Measurements from ENCODE around the gene PPDPF. TPM values are rescaled to one million over a fixed set of nuclear protein-coding genes. Genes with fewer than 3 reads are reported as not detected.
A peak's percentile ranks its signal among the peaks of the same experiment; 100 is the strongest.

PPDPF gene
- total RNA-seq, 1 experiment from 2014 or later = 148 TPM

DNA sequence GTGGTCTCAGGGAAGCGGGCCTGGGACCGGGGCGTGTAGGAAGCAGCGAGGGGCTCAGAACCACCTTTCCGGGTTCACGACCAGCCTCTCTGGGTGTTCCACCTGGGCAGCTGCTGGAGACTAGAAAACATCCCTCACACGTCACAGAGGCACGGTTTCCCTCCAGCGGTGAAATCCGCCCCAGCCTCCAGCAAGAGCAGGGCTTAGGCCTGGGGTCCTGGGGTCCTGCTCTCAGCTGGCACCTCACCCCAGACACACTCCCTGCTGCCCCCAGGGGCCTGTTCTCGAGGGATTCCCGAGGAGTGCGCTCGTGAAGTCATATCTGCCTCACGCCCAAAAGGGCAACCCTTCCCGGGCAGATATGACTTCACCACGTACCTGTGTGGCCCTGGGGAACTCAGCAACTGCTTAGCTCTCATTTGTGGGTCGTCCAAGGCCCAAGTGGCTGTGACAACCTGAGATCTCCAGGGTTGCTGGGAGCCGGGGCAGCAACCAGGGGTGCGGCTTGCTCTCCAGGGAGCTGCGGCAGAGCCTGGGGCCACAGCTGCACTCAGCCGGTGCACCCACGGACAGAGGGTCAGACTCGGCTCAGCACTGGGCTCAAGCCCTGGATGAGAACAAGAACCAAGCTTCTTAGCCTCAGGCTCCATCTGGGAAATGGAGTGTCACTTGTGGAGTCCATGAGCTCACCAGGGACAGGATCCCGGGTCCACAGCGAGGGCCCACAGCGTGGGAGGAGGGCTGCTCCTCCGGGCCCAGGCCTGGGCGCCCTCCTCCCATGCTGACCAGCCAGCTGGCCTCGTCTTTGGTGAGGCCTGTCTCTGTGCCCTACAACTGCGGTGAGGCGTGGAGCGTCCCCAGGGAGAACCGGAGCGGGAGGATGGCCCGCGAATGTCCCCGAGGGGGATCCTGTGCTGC, 34.1 kb downstream of the PPDPF start:
- ChIA-PET CTCF (interaction anchor here (0.5 to 0.6 kb wide), 2 partner anchors 419 to 516 kb away, joined by 3 to 6 read pairs; no protein-coding TSS in a partner anchor), POLR2A (ENCODE audit: low non-redundant PET) (no interaction called here)
- Histone ChIP-seq H3K4me3 (ENCODE audit: low read depth, low read length, poor library complexity, severe bottlenecking) (peak overlapping the region; percentile 70), H3K9me3 (ENCODE audit: low read depth, low read length, poor library complexity, severe bottlenecking) (no peaks in the 10 kb centered on the region), H3K4me1 (ENCODE audit: insufficient read depth, low read length, poor library complexity, severe bottlenecking) (peaks cover 14% of the 10 kb centered on the region), H3K27ac (ENCODE audit: low read depth, low read length, poor library complexity, severe bottlenecking) (no peak overlapping the region), H3K27me3 (replicated peaks; ENCODE audit: insufficient read depth, low read depth, low read length, poor library complexity) (no peaks in the 10 kb centered on the region), H3K36me3 (ENCODE audit: insufficient read depth, low read length, poor library complexity, severe bottlenecking) (no peaks in the 10 kb centered on the region)
- DNase-seq (ENCODE audit: low spot score) = no peak
- intact Hi-C loops (cut with micrococcal nuclease; ENCODE audit: unreplicated experiment) = no loop called here
- BruUV-seq (replicated peaks) = no TSS peak
- TF ChIP-seq, protein P1, sequence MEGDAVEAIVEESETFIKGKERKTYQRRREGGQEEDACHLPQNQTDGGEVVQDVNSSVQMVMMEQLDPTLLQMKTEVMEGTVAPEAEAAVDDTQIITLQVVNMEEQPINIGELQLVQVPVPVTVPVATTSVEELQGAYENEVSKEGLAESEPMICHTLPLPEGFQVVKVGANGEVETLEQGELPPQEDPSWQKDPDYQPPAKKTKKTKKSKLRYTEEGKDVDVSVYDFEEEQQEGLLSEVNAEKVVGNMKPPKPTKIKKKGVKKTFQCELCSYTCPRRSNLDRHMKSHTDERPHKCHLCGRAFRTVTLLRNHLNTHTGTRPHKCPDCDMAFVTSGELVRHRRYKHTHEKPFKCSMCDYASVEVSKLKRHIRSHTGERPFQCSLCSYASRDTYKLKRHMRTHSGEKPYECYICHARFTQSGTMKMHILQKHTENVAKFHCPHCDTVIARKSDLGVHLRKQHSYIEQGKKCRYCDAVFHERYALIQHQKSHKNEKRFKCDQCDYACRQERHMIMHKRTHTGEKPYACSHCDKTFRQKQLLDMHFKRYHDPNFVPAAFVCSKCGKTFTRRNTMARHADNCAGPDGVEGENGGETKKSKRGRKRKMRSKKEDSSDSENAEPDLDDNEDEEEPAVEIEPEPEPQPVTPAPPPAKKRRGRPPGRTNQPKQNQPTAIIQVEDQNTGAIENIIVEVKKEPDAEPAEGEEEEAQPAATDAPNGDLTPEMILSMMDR (conservative IDR thresholded peaks at IDR 0.05; ENCODE audit: low read depth, low read length) = no peak
- TF ChIP-seq EZH2 (IDR thresholded peaks at IDR 0.05; ENCODE audit: borderline replicate concordance, low read depth, low read length, poor library complexity, severe bottlenecking) = no peak

DNA sequence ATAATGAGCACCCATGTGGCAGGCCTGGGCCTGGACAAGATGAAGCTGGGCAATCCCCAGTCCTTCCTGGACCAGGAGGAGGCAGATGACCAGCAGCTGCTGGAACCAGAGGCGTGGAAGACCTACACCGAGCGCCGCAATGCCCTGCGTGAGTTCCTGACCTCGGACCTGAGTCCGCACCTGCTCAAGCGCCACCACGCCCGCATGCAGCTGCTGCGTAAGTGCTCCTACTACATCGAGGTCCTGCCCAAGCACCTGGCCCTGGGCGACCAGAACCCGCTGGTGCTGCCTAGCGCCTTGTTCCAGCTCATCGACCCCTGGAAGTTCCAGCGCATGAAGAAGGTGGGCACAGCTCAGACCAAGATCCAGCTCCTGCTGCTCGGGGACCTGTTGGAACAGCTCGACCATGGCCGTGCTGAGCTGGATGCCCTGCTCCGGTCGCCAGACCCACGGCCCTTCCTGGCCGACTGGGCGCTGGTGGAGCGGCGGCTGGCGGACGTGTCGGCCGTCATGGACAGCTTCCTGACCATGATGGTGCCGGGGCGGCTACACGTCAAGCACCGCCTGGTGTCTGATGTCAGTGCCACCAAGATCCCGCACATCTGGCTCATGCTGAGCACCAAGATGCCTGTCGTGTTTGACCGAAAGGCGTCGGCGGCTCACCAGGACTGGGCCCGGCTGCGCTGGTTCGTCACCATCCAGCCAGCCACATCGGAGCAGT, 35.3 kb downstream of the PPDPF start:
- Histone ChIP-seq H3K27me3 (replicated peaks; ENCODE audit: insufficient read depth, low read depth, low read length, poor library complexity) (no peaks in the 10 kb centered on the region), H3K9me3 (ENCODE audit: low read depth, low read length, poor library complexity, severe bottlenecking) (no peaks in the 10 kb centered on the region), H3K4me3 (ENCODE audit: low read depth, low read length, poor library complexity, severe bottlenecking) (no peak overlapping the region), H3K36me3 (ENCODE audit: insufficient read depth, low read length, poor library complexity, severe bottlenecking) (no peaks in the 10 kb centered on the region), H3K27ac (ENCODE audit: low read depth, low read length, poor library complexity, severe bottlenecking) (no peak overlapping the region), H3K4me1 (ENCODE audit: insufficient read depth, low read length, poor library complexity, severe bottlenecking) (peaks cover 14% of the 10 kb centered on the region)
- intact Hi-C loops (cut with micrococcal nuclease; ENCODE audit: unreplicated experiment) = no loop called here
- CTCF ChIA-PET = no interaction called here
- DNase-seq (ENCODE audit: low spot score) = no peak
- no TSS peak for BruUV-seq (replicated peaks)
- no peak for TF ChIP-seq EZH2 (IDR thresholded peaks at IDR 0.05; ENCODE audit: borderline replicate concordance, low read depth, low read length, poor library complexity, severe bottlenecking)
- TF ChIP-seq, protein P1 (conservative IDR thresholded peaks at IDR 0.05; ENCODE audit: low read depth, low read length) = no peak
- POLR2A ChIA-PET (ENCODE audit: low non-redundant PET) = no interaction called here

DNA sequence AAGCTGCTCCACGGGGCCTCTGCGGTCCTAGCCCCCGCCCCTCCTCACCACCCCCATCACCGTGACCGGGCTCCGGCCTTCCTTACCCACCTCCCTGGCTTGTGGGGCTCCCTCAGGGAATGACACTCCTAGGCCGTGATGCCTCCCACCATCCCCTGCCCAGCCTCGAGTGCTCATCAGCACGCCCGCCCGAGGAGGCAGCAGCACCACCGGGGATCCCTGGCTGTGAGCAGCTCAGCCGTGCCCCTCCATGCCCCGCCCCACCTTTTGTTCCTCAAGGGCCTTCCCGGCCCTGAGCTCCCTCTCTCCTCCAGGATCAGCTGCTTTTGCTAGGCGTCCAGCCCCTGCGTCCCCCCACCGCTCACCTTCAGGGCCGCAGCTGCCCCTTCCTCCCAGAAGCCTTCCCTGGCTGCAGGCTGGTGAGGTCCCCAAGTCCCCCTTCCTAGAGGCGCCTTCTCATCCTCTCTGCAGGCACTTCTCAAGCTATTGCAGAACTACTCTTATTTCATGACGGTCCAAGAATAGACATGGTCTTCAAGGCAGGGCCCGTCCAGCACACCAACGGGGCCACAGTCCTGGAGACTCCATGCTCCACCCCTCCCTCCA, 36.4 kb downstream of the PPDPF start:
- Histone ChIP-seq H3K36me3 (ENCODE audit: insufficient read depth, low read length, poor library complexity, severe bottlenecking) (no peaks in the 10 kb centered on the region), H3K4me3 (ENCODE audit: low read depth, low read length, poor library complexity, severe bottlenecking) (no peak overlapping the region), H3K4me1 (ENCODE audit: insufficient read depth, low read length, poor library complexity, severe bottlenecking) (peaks cover 14% of the 10 kb centered on the region), H3K27ac (ENCODE audit: low read depth, low read length, poor library complexity, severe bottlenecking) (no peak overlapping the region), H3K27me3 (replicated peaks; ENCODE audit: insufficient read depth, low read depth, low read length, poor library complexity) (no peaks in the 10 kb centered on the region), H3K9me3 (ENCODE audit: low read depth, low read length, poor library complexity, severe bottlenecking) (no peaks in the 10 kb centered on the region)
- TF ChIP-seq, protein P1 (conservative IDR thresholded peaks at IDR 0.05; ENCODE audit: low read depth, low read length) = no peak
- TF ChIP-seq EZH2 (IDR thresholded peaks at IDR 0.05; ENCODE audit: borderline replicate concordance, low read depth, low read length, poor library complexity, severe bottlenecking) = no peak
- intact Hi-C loops (cut with micrococcal nuclease; ENCODE audit: unreplicated experiment) = no loop called here
- ChIA-PET POLR2A (ENCODE audit: low non-redundant PET) (no interaction called here), CTCF (no interaction called here)
- BruUV-seq (replicated peaks) = no TSS peak
- no peak for DNase-seq (ENCODE audit: low spot score)
